K562 (cell line): Measurements from ENCODE around the gene CRLF2.
"Not testable (repeated sequence)": the region's sequence is repeated elsewhere in the genome, so short reads cannot be mapped to it uniquely, and the experiment has no call there.

Source experiments
- CREB3 ChIP-seq: fragments of 450-650 bp; conservative IDR thresholded peaks from 2 replicates; pipeline ENCODE4 v1.6.1; 2016; ENCODE audit warnings: missing genetic modification characterization, low read depth, mild to moderate bottlenecking, missing compliant biosample characterization, moderate library complexity
- CTCF ChIP-seq, 3 experiments: IDR thresholded peaks in 2 of 3; conservative IDR thresholded peaks in 1 of 3; 2 replicates each; pipeline ENCODE4 v1.5.1; 2011 to 2012; ENCODE audit warnings: low read length in 3 of 3, mild to moderate bottlenecking in 3 of 3, control low read depth in 2 of 3, improper control_type of control experiment in 1 of 3, inconsistent platforms in 1 of 3, low read depth in 1 of 3, mixed read lengths in 1 of 3, moderate library complexity in 1 of 3; ENCODE audit not compliant: insufficient read depth in 2 of 3
- EZH2 ChIP-seq: IDR thresholded peaks from 2 replicates; pipeline ENCODE4 v1.6.1; 2012; ENCODE audit warnings: low read depth, mild to moderate bottlenecking, inconsistent platforms, low read length, borderline replicate concordance
- FOXP1 ChIP-seq: sonication (generic); formaldehyde crosslinking; IDR thresholded peaks from 2 replicates; pipeline ENCODE4 v1.8.0; 2022; ENCODE audit warnings: mild to moderate bottlenecking, missing genetic modification reagents
- IRF1 ChIP-seq: sonication (generic); formaldehyde crosslinking; IDR thresholded peaks from 2 replicates; pipeline ENCODE4 v1.8.0; 2022; ENCODE audit warnings: missing genetic modification reagents, mild to moderate bottlenecking, borderline replicate concordance
- KDM5B ChIP-seq: fragments of 200-600 bp; sonication (generic); IDR thresholded peaks from 2 replicates; pipeline ENCODE4 v1.6.1; 2012; ENCODE audit warnings: low read depth, mild to moderate bottlenecking, moderate library complexity, low read length, control low read depth, inconsistent platforms; ENCODE audit not compliant: insufficient replicate concordance
- MTA3 ChIP-seq: fragments of 450-650 bp; formaldehyde crosslinking; IDR thresholded peaks from 2 replicates; pipeline ENCODE4 v1.6.1; 2017; ENCODE audit warnings: mild to moderate bottlenecking, borderline replicate concordance
- POLR2A ChIP-seq: fragments of 450-650 bp; conservative IDR thresholded peaks from 2 replicates; pipeline ENCODE4 v1.6.1; 2016
- POLR2G ChIP-seq: fragments of 200-400 bp; formaldehyde crosslinking; IDR thresholded peaks from 2 replicates; pipeline ENCODE4 v1.6.1; 2017; ENCODE audit warnings: low read depth, mild to moderate bottlenecking, antibody characterized with exemption, low read length, moderate library complexity
- PREB ChIP-seq: sonication (generic); formaldehyde crosslinking; IDR thresholded peaks from 2 replicates; pipeline ENCODE4 v1.8.1; 2023; ENCODE audit warnings: mild to moderate bottlenecking, missing genetic modification reagents
- SIN3A ChIP-seq, 2 experiments: fragments of 150-350 bp in 1 of 2; IDR thresholded peaks; 2 replicates each; pipeline ENCODE4 v1.6.1; 2011 to 2016; ENCODE audit warnings: borderline replicate concordance in 2 of 2, low read depth in 2 of 2, low read length in 2 of 2, mild to moderate bottlenecking in 2 of 2, moderate library complexity in 2 of 2; ENCODE audit not compliant: control insufficient read depth in 1 of 2
- ZNF184 ChIP-seq: sonication (generic); formaldehyde crosslinking; IDR thresholded peaks from 2 replicates; pipeline ENCODE4 v1.5.0; 2020; ENCODE audit warnings: missing genetic modification reagents
- ZNF311 ChIP-seq: fragments of 250-450 bp; sonication (Bioruptor Pico); IDR thresholded peaks from 2 replicates; pipeline ENCODE4 v1.4.0; 2020; ENCODE audit warnings: mild to moderate bottlenecking, moderate library complexity
- ZNF780A ChIP-seq: fragments of 250-450 bp; sonication (Bioruptor Pico); IDR thresholded peaks from 2 replicates; pipeline ENCODE4 v1.5.0; 2021; ENCODE audit warnings: mild to moderate bottlenecking

GRCh38 chrX:1261771-1262170 lies 49.3 kb upstream of the CRLF2 start:
- not testable (repeated sequence) for TF ChIP-seq MTA3; CTCF (IDR thresholded peaks at IDR 0.05 in 2 of 3, conservative IDR thresholded peaks at IDR 0.05 in 1 of 3; ENCODE audit: insufficient read depth in 2 of 3, low read depth in 1 of 3, low read length in 3 of 3); POLR2G; FOXP1 (CRISPR knock-in tag); ZNF184; ZNF780A (CRISPR knock-in tag); IRF1; KDM5B; ZNF311 (CRISPR knock-in tag); PREB (CRISPR knock-in tag); EZH2; CREB3; POLR2A; SIN3A (IDR thresholded peaks at IDR 0.05; ENCODE audit: borderline replicate concordance in 2 of 2, control insufficient read depth in 1 of 2, low read depth in 2 of 2, low read length in 2 of 2)
